ENCODE data around the gene KRTAP1-3.

DNA sequence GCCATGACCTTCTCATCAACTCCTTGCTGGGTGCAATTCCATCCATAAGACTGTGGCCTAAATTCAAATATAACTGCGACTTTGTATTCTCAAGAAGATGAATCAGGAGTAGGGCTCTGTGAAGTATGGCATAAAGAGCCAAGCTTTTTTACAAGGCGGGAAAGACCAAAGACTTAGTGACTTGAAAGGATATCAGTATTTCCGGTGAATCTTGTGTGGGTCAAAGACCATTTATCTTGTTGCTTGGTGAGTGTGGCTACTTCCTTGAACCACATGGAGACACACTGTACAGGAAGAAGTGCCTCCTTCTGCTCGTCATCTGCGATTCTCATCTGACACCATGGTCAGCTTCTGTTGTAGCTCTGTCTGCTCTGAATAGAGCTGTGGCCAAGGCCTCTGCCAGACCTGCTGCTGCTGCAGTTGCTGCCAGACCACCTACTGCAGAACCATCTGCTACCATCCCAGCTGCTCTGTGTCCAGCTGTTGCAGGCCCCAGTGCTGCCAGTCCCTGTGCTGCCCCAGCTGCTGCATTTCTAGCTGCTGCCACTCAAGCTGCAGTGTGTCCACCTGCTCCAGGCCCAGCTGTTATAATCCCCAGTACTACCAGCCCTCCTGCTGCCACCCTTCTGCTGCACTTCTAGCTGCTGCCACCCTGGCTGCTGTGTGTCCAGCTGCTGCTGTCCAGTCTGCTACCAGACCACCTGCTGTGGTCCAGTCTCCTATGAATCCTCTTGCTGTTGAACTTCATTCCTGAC, 37.1 kb upstream of the KRTAP1-3 start:
- TF ChIP-seq, protein P1, sequence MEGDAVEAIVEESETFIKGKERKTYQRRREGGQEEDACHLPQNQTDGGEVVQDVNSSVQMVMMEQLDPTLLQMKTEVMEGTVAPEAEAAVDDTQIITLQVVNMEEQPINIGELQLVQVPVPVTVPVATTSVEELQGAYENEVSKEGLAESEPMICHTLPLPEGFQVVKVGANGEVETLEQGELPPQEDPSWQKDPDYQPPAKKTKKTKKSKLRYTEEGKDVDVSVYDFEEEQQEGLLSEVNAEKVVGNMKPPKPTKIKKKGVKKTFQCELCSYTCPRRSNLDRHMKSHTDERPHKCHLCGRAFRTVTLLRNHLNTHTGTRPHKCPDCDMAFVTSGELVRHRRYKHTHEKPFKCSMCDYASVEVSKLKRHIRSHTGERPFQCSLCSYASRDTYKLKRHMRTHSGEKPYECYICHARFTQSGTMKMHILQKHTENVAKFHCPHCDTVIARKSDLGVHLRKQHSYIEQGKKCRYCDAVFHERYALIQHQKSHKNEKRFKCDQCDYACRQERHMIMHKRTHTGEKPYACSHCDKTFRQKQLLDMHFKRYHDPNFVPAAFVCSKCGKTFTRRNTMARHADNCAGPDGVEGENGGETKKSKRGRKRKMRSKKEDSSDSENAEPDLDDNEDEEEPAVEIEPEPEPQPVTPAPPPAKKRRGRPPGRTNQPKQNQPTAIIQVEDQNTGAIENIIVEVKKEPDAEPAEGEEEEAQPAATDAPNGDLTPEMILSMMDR (IDR thresholded peaks at IDR 0.05; ENCODE audit: insufficient read depth, low read length, poor library complexity, severe bottlenecking), result no peak
- no peak for TF ChIP-seq EZH2phosphoT487 (conservative IDR thresholded peaks at IDR 0.05; ENCODE audit: low read length)
